HepG2 (cell line): ENCODE data around the gene PKN2. TPM values are rescaled to one million over a fixed set of nuclear protein-coding genes. Genes with fewer than 3 reads are reported as not detected.

Source experiments
- ATAC-seq: fragments of 200-7000 bp; cut with Tn5 transposase; 3 replicates; pipeline ENCODE4 v1.9.1; 2020; ENCODE audit warnings: mild to moderate bottlenecking, moderate library complexity
- BruUV-seq: library from RNA; stranded (reverse); fragments of 400-500 nt; replicated peaks from 2 replicates; lab custom pipeline; 2021; lab: Mats Ljungman, UMichigan
- CTCF ChIA-PET: fragments of 300-600 bp; formaldehyde crosslinking; extraction: SDS; loops from one replicate; lab custom pipeline; 2021; ENCODE audit warnings: low total read pairs, inconsistent platforms, low intra/inter-chr PET ratio; lab: Yijun Ruan, JAX
- POLR2A ChIA-PET: fragments of 350-600 bp; sonication (Branson Sonifier 250); formaldehyde crosslinking; loops from one replicate; lab custom pipeline; 2020; ENCODE audit warnings: antibody characterized with exemption, inconsistent platforms; lab: Yijun Ruan, JAX
- DNase-seq: peaks from one replicate; pipeline ENCODE4 v3.0.0-alpha.2; 2015; ENCODE audit warnings: low spot score
- FAIRE-seq: peaks from 3 replicates; lab custom pipeline; 2011; peaks lifted over from hg19 to GRCh38; lab: Jason Lieb, UNC
- H2AFZ ChIP-seq: one replicate; pipeline ENCODE4 v1.6.1; 2011; ENCODE audit warnings: low read length, inconsistent platforms
- H3K27ac ChIP-seq: fragments of 300-600 bp; 3 replicates; pipeline ENCODE4 v1.8.0; 2011; ENCODE audit warnings: mixed run types, mild to moderate bottlenecking, mixed read lengths, low read length, inconsistent platforms; ENCODE audit not compliant: insufficient read depth; ENCODE audit errors: extremely low read length
- H3K27me3 ChIP-seq, 2 experiments: fragments of 200-600 bp in 1 of 2; 2 replicates in 1 of 2; 3 replicates in 1 of 2; pipeline versions ENCODE4 v1.6.0 to v1.8.0; 2011; ENCODE audit warnings: low read length in 2 of 2, mild to moderate bottlenecking in 2 of 2, moderate library complexity in 2 of 2, inconsistent platforms in 1 of 2; ENCODE audit not compliant: insufficient read depth in 2 of 2, control insufficient read depth in 1 of 2
- H3K36me3 ChIP-seq, 2 experiments: fragments of 200-600 bp in 1 of 2; replicated peaks in 1 of 2; 2 replicates in 1 of 2; 3 replicates in 1 of 2; pipeline versions ENCODE4 v1.5.1 to v1.8.0; 2011; ENCODE audit warnings: low read length in 2 of 2, inconsistent platforms in 1 of 2; ENCODE audit not compliant: insufficient read depth in 2 of 2, control insufficient read depth in 1 of 2
- H3K4me1 ChIP-seq: 2 replicates; pipeline ENCODE4 v1.5.1; 2012; ENCODE audit warnings: low read length, inconsistent platforms; ENCODE audit not compliant: insufficient read depth
- H3K4me2 ChIP-seq: 2 replicates; pipeline ENCODE4 v1.6.0; 2011; ENCODE audit warnings: low read depth, low read length, inconsistent platforms
- H3K4me3 ChIP-seq, 3 experiments: fragments of 200-600 bp in 1 of 3; sonication (generic), shearing (Covaris generic) in 1 of 3; replicated peaks in 1 of 3; 2 replicates each; pipeline ENCODE4 v1.5.1; 2011 to 2016; ENCODE audit warnings: low read length in 3 of 3, inconsistent platforms in 2 of 3, low read depth in 2 of 3, mild to moderate bottlenecking in 2 of 3, control low read depth in 1 of 3, mixed read lengths in 1 of 3; ENCODE audit not compliant: insufficient read depth in 1 of 3
- H3K79me2 ChIP-seq: one replicate; pipeline ENCODE4 v1.6.1; 2011; ENCODE audit warnings: low read length, inconsistent platforms; ENCODE audit not compliant: insufficient read depth
- H3K9ac ChIP-seq: 2 replicates; pipeline ENCODE4 v1.6.0; 2011; ENCODE audit warnings: mild to moderate bottlenecking, low read depth, low read length, inconsistent platforms; ENCODE audit not compliant: insufficient read depth
- H3K9me3 ChIP-seq: 2 replicates; pipeline ENCODE4 v1.5.1; 2012; ENCODE audit warnings: mild to moderate bottlenecking, low read length
- H4K20me1 ChIP-seq: 2 replicates; pipeline ENCODE4 v1.6.0; 2011; ENCODE audit warnings: inconsistent platforms, mild to moderate bottlenecking, low read length, moderate library complexity; ENCODE audit not compliant: insufficient read depth
- E2F1 ChIP-seq: sonication (generic); formaldehyde crosslinking; IDR thresholded peaks from 2 replicates; pipeline ENCODE4 v1.5.0; 2020; ENCODE audit warnings: missing genetic modification reagents
- ETS1 ChIP-seq: sonication (generic); formaldehyde crosslinking; IDR thresholded peaks from 2 replicates; pipeline ENCODE4 v1.4.0; 2020; ENCODE audit warnings: missing genetic modification reagents
- GATA4 ChIP-seq: sonication (generic); IDR thresholded peaks from 2 replicates; pipeline ENCODE4 v1.6.1; 2016; ENCODE audit warnings: antibody characterized with exemption, low read depth, borderline replicate concordance
- GPN1 ChIP-seq: sonication (generic); formaldehyde crosslinking; IDR thresholded peaks from 2 replicates; pipeline ENCODE4 v1.5.1; 2020; ENCODE audit warnings: missing genetic modification reagents, borderline replicate concordance
- HES4 ChIP-seq: sonication (generic); formaldehyde crosslinking; IDR thresholded peaks from 2 replicates; pipeline ENCODE4 v1.9.0; 2021; ENCODE audit warnings: mild to moderate bottlenecking, missing genetic modification reagents, borderline replicate concordance
- SIN3B ChIP-seq: fragments of 150-350 bp; IDR thresholded peaks from 2 replicates; pipeline ENCODE4 v1.6.1; 2014; ENCODE audit warnings: low read length
- TCF12 ChIP-seq, 2 experiments: fragments of 450-650 bp in 1 of 2; sonication (generic) in 1 of 2; formaldehyde crosslinking in 1 of 2; IDR thresholded peaks; 2 replicates each; pipeline versions ENCODE4 v1.6.1 to v1.8.0; 2017 to 2022; ENCODE audit warnings: antibody characterized with exemption in 1 of 2, mild to moderate bottlenecking in 1 of 2, missing genetic modification reagents in 1 of 2, moderate library complexity in 1 of 2
- ZNF256 ChIP-seq: sonication (generic); formaldehyde crosslinking; conservative IDR thresholded peaks from 2 replicates; pipeline ENCODE4 v1.4.0; 2020; ENCODE audit warnings: missing genetic modification reagents
- ZNF292 ChIP-seq: sonication (generic); formaldehyde crosslinking; IDR thresholded peaks from 2 replicates; pipeline ENCODE4 v1.8.1; 2022; ENCODE audit warnings: mild to moderate bottlenecking, low read depth, missing genetic modification reagents, borderline replicate concordance
- WGBS: methylation state at CpG from one replicate; pipeline ENCODE4 v1.1.6; 2017; ENCODE audit warnings: low lambda C conversion rate; 5-methylcytosine and 5-hydroxymethylcytosine counted together
- in situ Hi-C: cut with HindIII; loops from 2 replicates; pipeline ENCODE4 v1.10.0; 2017; ENCODE audit warnings: low pct_unique_long_range_greater_than_20kb; ENCODE audit not compliant: extremely low pct_ligation_motif_present
- intact Hi-C: fragments of 100-400 bp; cut with micrococcal nuclease; formaldehyde crosslinking; loops from one replicate; pipeline ENCODE4 v1.10.0; 2022; ENCODE audit not compliant: unreplicated experiment
- polyA plus RNA-seq, 8 experiments: library from polyadenylated mRNA; depleted of rRNA in 3 of 8; stranded (reverse) in 7 of 8; unstranded in 1 of 8; fragments of >200 nt; fragmentation: Illumina TruSeq in 4 of 8; extraction: Trizol in 4 of 8; gene quantifications; 2 replicates each; pipeline versions ENCODE4 v1.2.1 to v1.2.3, GENCODE V29; 2011 to 2016; ENCODE audit warnings: low read depth in 4 of 8, missing spikeins in 1 of 8, mixed read lengths in 1 of 8; ENCODE audit not compliant: insufficient read depth in 1 of 8
- total RNA-seq, 5 experiments: library from RNA; depleted of rRNA; stranded (reverse); fragments of >200 nt; fragmentation: Illumina TruSeq; extraction: Trizol; gene quantifications; 2 replicates each; pipeline ENCODE4 v1.2.3, GENCODE V29; 2016; ENCODE audit warnings: low read depth in 1 of 5
- TF ChIP-seq, protein P1 (sequence below): sonication (generic); formaldehyde crosslinking; conservative IDR thresholded peaks from 2 replicates; pipeline ENCODE4 v1.4.0; 2020; ENCODE audit warnings: mild to moderate bottlenecking, missing genetic modification reagents, moderate library complexity

Gene PKN2
- total and polyA plus RNA-seq, 2 of the 13 experiments (the other 11 are each of a cell fraction or from before 2014, with no cell fraction given), result 17.0 to 29.4 TPM

- no peak for TF ChIP-seq E2F1 (CRISPR knock-in tag)
Observed at GRCh38 chr1:88751714-88752113, 67.6 kb downstream of the PKN2 start (continued).

DNA sequence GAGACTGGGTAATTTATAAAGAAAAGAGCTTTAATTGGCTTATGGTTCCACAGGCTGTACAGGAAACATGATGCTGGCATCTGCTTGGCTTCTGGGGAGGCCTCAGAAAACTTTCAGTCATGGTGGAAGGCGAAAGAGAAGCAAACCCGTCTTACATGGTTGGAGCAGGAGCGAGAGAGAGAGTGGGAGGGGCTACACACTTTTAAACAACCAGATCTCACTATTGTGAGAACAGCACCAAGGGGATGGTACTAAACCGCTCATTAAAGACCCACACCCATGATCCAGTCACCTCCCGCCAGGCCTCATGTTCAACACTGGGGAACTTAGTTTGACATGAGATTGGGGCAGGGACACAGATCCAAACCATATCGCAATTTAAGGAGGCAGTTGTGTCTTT is 69.4 kb downstream of the PKN2 start:
- Histone ChIP-seq H4K20me1 (no peaks in the 10 kb centered on the region), H3K27ac (no peak overlapping the region), H3K4me2 (no peak overlapping the region), H3K79me2 (no peaks in the 10 kb centered on the region), H3K9ac (no peak overlapping the region), H3K4me3 (no peak overlapping the region), H2AFZ (no peak overlapping the region), H3K4me1 (no peaks in the 10 kb centered on the region), H3K36me3 (peaks cover 2 to 5% of the 10 kb centered on the region in 2 experiments; a peak in 3 of 5 replicates), H3K27me3 (no peaks in the 10 kb centered on the region), H3K9me3 (no peaks in the 10 kb centered on the region)
- 98% methylated on average over 6 of the region's 6 CpGs for WGBS
- no peak for DNase-seq
- TF ChIP-seq GATA4, result no peak
- TF ChIP-seq TCF12 (IDR thresholded peaks at IDR 0.05), result no peak
- TF ChIP-seq TCF12 (CRISPR knock-in tag; IDR thresholded peaks at IDR 0.05), result no peak
- TF ChIP-seq, protein P1, sequence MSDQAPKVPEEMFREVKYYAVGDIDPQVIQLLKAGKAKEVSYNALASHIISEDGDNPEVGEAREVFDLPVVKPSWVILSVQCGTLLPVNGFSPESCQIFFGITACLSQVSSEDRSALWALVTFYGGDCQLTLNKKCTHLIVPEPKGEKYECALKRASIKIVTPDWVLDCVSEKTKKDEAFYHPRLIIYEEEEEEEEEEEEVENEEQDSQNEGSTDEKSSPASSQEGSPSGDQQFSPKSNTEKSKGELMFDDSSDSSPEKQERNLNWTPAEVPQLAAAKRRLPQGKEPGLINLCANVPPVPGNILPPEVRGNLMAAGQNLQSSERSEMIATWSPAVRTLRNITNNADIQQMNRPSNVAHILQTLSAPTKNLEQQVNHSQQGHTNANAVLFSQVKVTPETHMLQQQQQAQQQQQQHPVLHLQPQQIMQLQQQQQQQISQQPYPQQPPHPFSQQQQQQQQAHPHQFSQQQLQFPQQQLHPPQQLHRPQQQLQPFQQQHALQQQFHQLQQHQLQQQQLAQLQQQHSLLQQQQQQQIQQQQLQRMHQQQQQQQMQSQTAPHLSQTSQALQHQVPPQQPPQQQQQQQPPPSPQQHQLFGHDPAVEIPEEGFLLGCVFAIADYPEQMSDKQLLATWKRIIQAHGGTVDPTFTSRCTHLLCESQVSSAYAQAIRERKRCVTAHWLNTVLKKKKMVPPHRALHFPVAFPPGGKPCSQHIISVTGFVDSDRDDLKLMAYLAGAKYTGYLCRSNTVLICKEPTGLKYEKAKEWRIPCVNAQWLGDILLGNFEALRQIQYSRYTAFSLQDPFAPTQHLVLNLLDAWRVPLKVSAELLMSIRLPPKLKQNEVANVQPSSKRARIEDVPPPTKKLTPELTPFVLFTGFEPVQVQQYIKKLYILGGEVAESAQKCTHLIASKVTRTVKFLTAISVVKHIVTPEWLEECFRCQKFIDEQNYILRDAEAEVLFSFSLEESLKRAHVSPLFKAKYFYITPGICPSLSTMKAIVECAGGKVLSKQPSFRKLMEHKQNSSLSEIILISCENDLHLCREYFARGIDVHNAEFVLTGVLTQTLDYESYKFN (CRISPR knock-in tag), result no peak
- no peak for TF ChIP-seq HES4
- TF ChIP-seq GPN1 (CRISPR knock-in tag), result no peak
- no peak for TF ChIP-seq ZNF256 (CRISPR knock-in tag)
- no peak for TF ChIP-seq ZNF292 (CRISPR knock-in tag)
- TF ChIP-seq ETS1 (CRISPR knock-in tag), result no peak
- no peak for TF ChIP-seq SIN3B
- no TSS peak for BruUV-seq
- FAIRE-seq, result no peak
- ChIA-PET POLR2A (no interaction called here), CTCF (no interaction called here)
- in situ Hi-C loops (no loop called here), intact Hi-C loops (no loop called here)
- no peak for ATAC-seq
